ENCODE measurements around the gene PPP2R5E.

Gene PPP2R5E

GRCh38 chr14:63453443-63453936, 89.7 kb downstream of the PPP2R5E start:
- H3K4me1 ChIP-seq (ENCODE audit: control insufficient read depth, insufficient read depth, low read length, poor library complexity, severe bottlenecking), result no peaks in the 10 kb centered on the region
- H3K9me3 ChIP-seq (ENCODE audit: control insufficient read depth, low read length), result no peaks in the 10 kb centered on the region
- 87 to 98% methylated on average over 6 to 8 of the region's 8 CpGs for WGBS, 2 experiments (ENCODE audit: insufficient coverage in 2 of 2)
- no peak overlapping the region for H3K4me3 ChIP-seq (ENCODE audit: extremely low read depth, insufficient read depth, low read length, poor library complexity, severe bottlenecking)
- H3K27ac ChIP-seq (ENCODE audit: low read depth, low read length, severe bottlenecking), result no peak overlapping the region
- H3K36me3 ChIP-seq (ENCODE audit: control insufficient read depth, insufficient read depth, low read length), result peaks cover 24% of the 10 kb centered on the region

DNA sequence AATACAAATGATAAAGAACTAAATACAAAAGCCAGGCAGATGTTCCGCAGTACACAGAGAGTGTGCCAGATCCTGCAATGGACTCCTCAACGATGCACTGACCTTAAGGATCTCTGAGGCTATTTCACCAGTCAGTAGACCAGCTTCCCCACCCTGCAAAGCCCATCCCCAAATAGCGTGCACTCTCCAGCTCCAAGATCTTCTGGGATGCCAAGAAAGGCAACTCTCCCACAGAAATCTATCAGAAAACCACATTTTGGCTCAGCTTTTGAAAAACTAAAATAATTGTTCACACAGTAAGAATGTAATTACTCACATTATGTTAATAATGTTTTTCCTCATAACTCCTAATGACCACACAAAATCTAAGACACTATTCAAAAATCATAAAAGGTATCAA, 90.4 kb downstream of the PPP2R5E start:
- H3K4me3 ChIP-seq (ENCODE audit: extremely low read depth, insufficient read depth, low read length, poor library complexity, severe bottlenecking), result no peak overlapping the region
- H3K27ac ChIP-seq (ENCODE audit: low read depth, low read length, severe bottlenecking), result no peak overlapping the region
- no peaks in the 10 kb centered on the region for H3K9me3 ChIP-seq (ENCODE audit: control insufficient read depth, low read length)
- H3K36me3 ChIP-seq (ENCODE audit: control insufficient read depth, insufficient read depth, low read length), result peaks cover 24% of the 10 kb centered on the region
- 92 to 96% methylated on average over 3 of the region's 3 CpGs for WGBS, 2 experiments (ENCODE audit: insufficient coverage in 2 of 2)
- H3K4me1 ChIP-seq (ENCODE audit: control insufficient read depth, insufficient read depth, low read length, poor library complexity, severe bottlenecking), result no peaks in the 10 kb centered on the region

DNA sequence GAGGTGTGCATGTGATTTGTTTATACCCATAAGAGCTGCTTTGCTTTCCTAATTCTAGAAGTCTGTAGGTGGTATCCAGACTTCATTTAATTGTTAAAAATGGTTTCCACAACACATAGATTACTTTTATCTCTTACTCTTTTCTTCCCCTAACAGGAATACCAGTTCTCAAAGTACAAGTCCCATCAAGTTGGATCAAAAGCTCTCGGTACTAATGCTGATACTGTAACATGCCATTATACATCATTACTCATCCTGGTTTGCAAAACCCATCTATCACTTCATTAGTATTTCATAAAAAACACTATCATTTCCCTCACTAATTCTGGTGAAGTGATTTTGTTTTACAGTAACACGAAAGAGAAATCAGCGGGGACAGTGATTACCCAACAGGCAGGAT, 94.3 kb downstream of the PPP2R5E start:
- no peak overlapping the region for H3K4me3 ChIP-seq (ENCODE audit: extremely low read depth, insufficient read depth, low read length, poor library complexity, severe bottlenecking)
- peaks cover 30% of the 10 kb centered on the region for H3K36me3 ChIP-seq (ENCODE audit: control insufficient read depth, insufficient read depth, low read length)
- H3K4me1 ChIP-seq (ENCODE audit: control insufficient read depth, insufficient read depth, low read length, poor library complexity, severe bottlenecking), result no peaks in the 10 kb centered on the region
- 80 to 89% methylated on average over 1 of the region's 3 CpGs for WGBS, 2 experiments (ENCODE audit: insufficient coverage in 2 of 2)
- H3K9me3 ChIP-seq (ENCODE audit: control insufficient read depth, low read length), result no peaks in the 10 kb centered on the region
- H3K27ac ChIP-seq (ENCODE audit: low read depth, low read length, severe bottlenecking), result no peak overlapping the region

- H3K9me3 ChIP-seq (ENCODE audit: control insufficient read depth, low read length), result no peaks in the 10 kb centered on the region
- peaks cover 10% of the 10 kb centered on the region for H3K36me3 ChIP-seq (ENCODE audit: control insufficient read depth, insufficient read depth, low read length)
- H3K27ac ChIP-seq (ENCODE audit: low read depth, low read length, severe bottlenecking), result no peak overlapping the region
- no peaks in the 10 kb centered on the region for H3K4me1 ChIP-seq (ENCODE audit: control insufficient read depth, insufficient read depth, low read length, poor library complexity, severe bottlenecking)
- no CpG with 5 or more reads among the region's 1 CpG for WGBS, 2 experiments (ENCODE audit: insufficient coverage in 2 of 2)
- H3K4me3 ChIP-seq (ENCODE audit: extremely low read depth, insufficient read depth, low read length, poor library complexity, severe bottlenecking), result no peak overlapping the region
Measured at GRCh38 chr14:63444588-63444987, 98.6 kb downstream of the PPP2R5E start.

GRCh38 chr14:63443988-63444387, 99.2 kb downstream of the PPP2R5E start:
- no peaks in the 10 kb centered on the region for H3K4me1 ChIP-seq (ENCODE audit: control insufficient read depth, insufficient read depth, low read length, poor library complexity, severe bottlenecking)
- WGBS, 2 experiments (ENCODE audit: insufficient coverage in 2 of 2), result 91 to 100% methylated on average over 2 of the region's 3 CpGs
- no peaks in the 10 kb centered on the region for H3K9me3 ChIP-seq (ENCODE audit: control insufficient read depth, low read length)
- H3K4me3 ChIP-seq (ENCODE audit: extremely low read depth, insufficient read depth, low read length, poor library complexity, severe bottlenecking), result no peak overlapping the region
- peaks cover 7% of the 10 kb centered on the region for H3K36me3 ChIP-seq (ENCODE audit: control insufficient read depth, insufficient read depth, low read length)
- no peak overlapping the region for H3K27ac ChIP-seq (ENCODE audit: low read depth, low read length, severe bottlenecking)

- no peak overlapping the region for H3K4me3 ChIP-seq (ENCODE audit: extremely low read depth, insufficient read depth, low read length, poor library complexity, severe bottlenecking)
- WGBS, 2 experiments (ENCODE audit: insufficient coverage in 2 of 2), result 75 to 91% methylated on average over 2 to 3 of the region's 3 CpGs
Measured at GRCh38 chr14:63443361-63443760, 99.8 kb downstream of the PPP2R5E start.

GRCh38 chr14:63438065-63438757, 105.0 kb downstream of the PPP2R5E start:
- Histone ChIP-seq H3K27ac (ENCODE audit: low read depth, low read length, severe bottlenecking) (no peak overlapping the region), H3K9me3 (ENCODE audit: control insufficient read depth, low read length) (no peaks in the 10 kb centered on the region), H3K4me1 (ENCODE audit: control insufficient read depth, insufficient read depth, low read length, poor library complexity, severe bottlenecking) (peaks cover 10% of the 10 kb centered on the region), H3K36me3 (ENCODE audit: control insufficient read depth, insufficient read depth, low read length) (no peaks in the 10 kb centered on the region), H3K4me3 (ENCODE audit: extremely low read depth, insufficient read depth, low read length, poor library complexity, severe bottlenecking) (no peak overlapping the region)
- WGBS, 2 experiments (ENCODE audit: insufficient coverage in 2 of 2), result 100% methylated on average over 1 of the region's 1 CpG; no CpG with 5 or more reads in 1 of the 2 experiments

More at GRCh38 chr14:63443361-63443760, 99.8 kb downstream of the PPP2R5E start:
- H3K36me3 ChIP-seq (ENCODE audit: control insufficient read depth, insufficient read depth, low read length), result peaks cover 7% of the 10 kb centered on the region
- H3K27ac ChIP-seq (ENCODE audit: low read depth, low read length, severe bottlenecking), result no peak overlapping the region
- H3K9me3 ChIP-seq (ENCODE audit: control insufficient read depth, low read length), result no peaks in the 10 kb centered on the region
- H3K4me1 ChIP-seq (ENCODE audit: control insufficient read depth, insufficient read depth, low read length, poor library complexity, severe bottlenecking), result peaks cover under 1% of the 10 kb centered on the region

GRCh38 chr14:63436286-63437098, 106.7 kb downstream of the PPP2R5E start:
- Histone ChIP-seq H3K9me3 (ENCODE audit: control insufficient read depth, low read length) (no peaks in the 10 kb centered on the region), H3K4me1 (ENCODE audit: control insufficient read depth, insufficient read depth, low read length, poor library complexity, severe bottlenecking) (peaks cover 13% of the 10 kb centered on the region), H3K4me3 (ENCODE audit: extremely low read depth, insufficient read depth, low read length, poor library complexity, severe bottlenecking) (no peak overlapping the region), H3K27ac (ENCODE audit: low read depth, low read length, severe bottlenecking) (no peak overlapping the region), H3K36me3 (ENCODE audit: control insufficient read depth, insufficient read depth, low read length) (no peaks in the 10 kb centered on the region)
- WGBS, 2 experiments (ENCODE audit: insufficient coverage in 2 of 2), result 85 to 100% methylated on average over 1 to 3 of the region's 5 CpGs

- Histone ChIP-seq H3K27ac (ENCODE audit: low read depth, low read length, severe bottlenecking) (no peak overlapping the region), H3K9me3 (ENCODE audit: control insufficient read depth, low read length) (no peaks in the 10 kb centered on the region), H3K4me3 (ENCODE audit: extremely low read depth, insufficient read depth, low read length, poor library complexity, severe bottlenecking) (no peak overlapping the region), H3K36me3 (ENCODE audit: control insufficient read depth, insufficient read depth, low read length) (no peaks in the 10 kb centered on the region), H3K4me1 (ENCODE audit: control insufficient read depth, insufficient read depth, low read length, poor library complexity, severe bottlenecking) (peaks cover 13% of the 10 kb centered on the region)
- WGBS, 2 experiments (ENCODE audit: insufficient coverage in 2 of 2), result 83 to 89% methylated on average over 3 to 4 of the region's 5 CpGs
Measured at GRCh38 chr14:63435838-63436237, 107.3 kb downstream of the PPP2R5E start.

DNA sequence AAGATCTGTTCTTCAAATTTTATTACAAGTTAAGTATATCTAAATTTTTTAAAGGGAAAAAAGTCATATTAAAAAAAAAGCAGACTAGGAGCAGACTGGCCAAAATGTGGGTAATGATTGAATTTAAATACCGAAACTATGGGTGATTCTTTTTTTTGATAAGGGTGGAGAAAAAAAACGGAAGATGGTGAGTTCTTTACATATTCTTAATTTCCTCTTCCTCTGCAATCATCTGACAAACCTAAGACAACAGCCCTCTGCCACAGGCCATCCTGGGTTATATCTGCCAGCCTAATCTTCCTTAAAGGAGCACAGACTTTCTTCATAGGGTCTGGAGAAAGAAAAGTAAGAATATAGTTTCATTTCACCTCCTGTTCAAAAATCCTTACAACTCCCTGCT, 108.0 kb downstream of the PPP2R5E start:
- no peak overlapping the region for H3K4me3 ChIP-seq (ENCODE audit: extremely low read depth, insufficient read depth, low read length, poor library complexity, severe bottlenecking)
- 100% methylated on average over 1 of the region's 2 CpGs; no CpG with 5 or more reads in 1 of the 2 experiments for WGBS, 2 experiments (ENCODE audit: insufficient coverage in 2 of 2)
- H3K27ac ChIP-seq (ENCODE audit: low read depth, low read length, severe bottlenecking), result no peak overlapping the region
- H3K36me3 ChIP-seq (ENCODE audit: control insufficient read depth, insufficient read depth, low read length), result no peaks in the 10 kb centered on the region
- peaks cover 13% of the 10 kb centered on the region for H3K4me1 ChIP-seq (ENCODE audit: control insufficient read depth, insufficient read depth, low read length, poor library complexity, severe bottlenecking)
- H3K9me3 ChIP-seq (ENCODE audit: control insufficient read depth, low read length), result no peaks in the 10 kb centered on the region

Data from mesodermal cell (in vitro differentiated cells).